Endothelial cell of umbilical vein (primary cell): Measurements from ENCODE around the gene CHMP4B. TPM values are rescaled to one million over a fixed set of nuclear protein-coding genes. Genes with fewer than 3 reads are reported as not detected.

Experiments used
- BruUV-seq: library from RNA; stranded (reverse); fragments of 400-500 nt; replicated peaks from 2 replicates; lab custom pipeline; 2021; lab: Mats Ljungman, UMichigan
- CTCF ChIA-PET: fragments of 300-600, 350-600 bp; sonication (Branson Sonifier 250); formaldehyde crosslinking; loops from one replicate; lab custom pipeline; 2021; ENCODE audit warnings: antibody characterized with exemption, inconsistent platforms; lab: Charles Lee
- POLR2A ChIA-PET: fragments of 300-600, 350-600 bp; sonication (Branson Sonifier 250); formaldehyde crosslinking; loops from one replicate; lab custom pipeline; 2021; ENCODE audit warnings: antibody characterized with exemption, inconsistent platforms; lab: Charles Lee
- DNase-seq: peaks from one replicate; pipeline ENCODE4 v3.0.0-alpha.2; 2011; ENCODE audit warnings: low read depth, low spot score
- FAIRE-seq: peaks from 2 replicates; lab custom pipeline; 2011; peaks lifted over from hg19 to GRCh38; lab: Jason Lieb, UNC
- H2AFZ ChIP-seq: 2 replicates; pipeline ENCODE4 v1.6.0; 2012; ENCODE audit warnings: low read depth, low read length, control low read depth, inconsistent platforms
- H3K27ac ChIP-seq: 2 replicates; pipeline ENCODE4 v1.5.1; 2011; ENCODE audit warnings: low read depth, mild to moderate bottlenecking, control low read depth, low read length, moderate library complexity; ENCODE audit not compliant: insufficient read depth
- H3K27me3 ChIP-seq, 2 experiments: 2 replicates each; pipeline versions ENCODE4 v1.6.0 to v1.6.1; 2011; ENCODE audit warnings: low read length in 2 of 2, mixed read lengths in 1 of 2; ENCODE audit not compliant: control insufficient read depth in 2 of 2, insufficient read depth in 2 of 2
- H3K36me3 ChIP-seq, 2 experiments: 2 replicates in 1 of 2; 3 replicates in 1 of 2; pipeline ENCODE4 v1.5.1; 2011; ENCODE audit warnings: low read length in 2 of 2, mild to moderate bottlenecking in 1 of 2, moderate library complexity in 1 of 2; ENCODE audit not compliant: control insufficient read depth in 2 of 2, insufficient read depth in 2 of 2; ENCODE audit errors: extremely low read depth in 1 of 2
- H3K4me1 ChIP-seq: 3 replicates; pipeline ENCODE4 v1.5.1; 2011; ENCODE audit warnings: mild to moderate bottlenecking, low read length; ENCODE audit not compliant: control insufficient read depth, insufficient read depth; ENCODE audit errors: extremely low read depth
- H3K4me2 ChIP-seq: 2 replicates; pipeline ENCODE4 v1.6.1; 2011; ENCODE audit warnings: low read length, control low read depth, mixed read lengths; ENCODE audit not compliant: insufficient read depth
- H3K4me3 ChIP-seq, 3 experiments: fragments of 200-600 bp in 1 of 3; sonication (generic), shearing (Covaris generic) in 1 of 3; replicated peaks in 1 of 3; 2 replicates each; pipeline ENCODE4 v1.5.1; 2011 to 2016; ENCODE audit warnings: control low read depth in 3 of 3, low read length in 3 of 3, mild to moderate bottlenecking in 2 of 3, inconsistent platforms in 1 of 3, low read depth in 1 of 3, moderate library complexity in 1 of 3; ENCODE audit not compliant: insufficient read depth in 1 of 3
- H3K79me2 ChIP-seq: 2 replicates; pipeline ENCODE4 v1.6.0; 2012; ENCODE audit warnings: low read length, inconsistent platforms; ENCODE audit not compliant: control insufficient read depth, insufficient read depth
- H3K9ac ChIP-seq: replicated peaks from 2 replicates; pipeline ENCODE3; 2011; ENCODE audit warnings: low read length, control low read depth; ENCODE audit not compliant: insufficient read depth; ENCODE audit errors: extremely low read depth
- H3K9me1 ChIP-seq: replicated peaks from 3 replicates; pipeline ENCODE4 v1.6.0; 2011; ENCODE audit warnings: mild to moderate bottlenecking, low read length; ENCODE audit not compliant: control insufficient read depth, insufficient read depth; ENCODE audit errors: extremely low read depth
- H3K9me3 ChIP-seq: replicated peaks from 2 replicates; pipeline ENCODE4 v1.5.1; 2012; ENCODE audit warnings: low read length, inconsistent platforms; ENCODE audit not compliant: control insufficient read depth, insufficient read depth
- H4K20me1 ChIP-seq: replicated peaks from 2 replicates; pipeline ENCODE3; 2011; ENCODE audit warnings: mild to moderate bottlenecking, low read length; ENCODE audit not compliant: control insufficient read depth, insufficient read depth; ENCODE audit errors: extremely low read depth
- CTCF ChIP-seq, 2 donors: IDR thresholded peaks; 1 replicate in 1 of 2; 2 replicates in 1 of 2; pipeline ENCODE4 v1.5.1; 2011; ENCODE audit warnings: low read length in 2 of 2, mild to moderate bottlenecking in 2 of 2, moderate library complexity in 2 of 2, control low read depth in 1 of 2, inconsistent platforms in 1 of 2, low read depth in 1 of 2; ENCODE audit not compliant: insufficient read depth in 1 of 2; ENCODE audit errors: extremely low read depth in 1 of 2
- EZH2 ChIP-seq: IDR thresholded peaks from 2 replicates; pipeline ENCODE4 v1.6.1; 2012; ENCODE audit warnings: borderline replicate concordance, low read depth, mild to moderate bottlenecking, moderate library complexity, low read length, inconsistent platforms; ENCODE audit not compliant: severe bottlenecking
- FOS ChIP-seq: IDR thresholded peaks from 2 replicates; pipeline ENCODE4 v1.6.1; 2011; ENCODE audit warnings: mild to moderate bottlenecking, low read length, moderate library complexity, borderline replicate concordance; ENCODE audit not compliant: insufficient read depth
- GATA2 ChIP-seq: IDR thresholded peaks from 2 replicates; pipeline ENCODE4 v1.7.0; 2011; ENCODE audit warnings: low read depth, mild to moderate bottlenecking, moderate library complexity, mixed read lengths, low read length; ENCODE audit not compliant: insufficient read length, insufficient read depth
- JUN ChIP-seq: IDR thresholded peaks from 2 replicates; pipeline ENCODE4 v1.6.1; 2011; ENCODE audit warnings: borderline replicate concordance, low read depth; ENCODE audit not compliant: insufficient read length, insufficient read depth
- MAX ChIP-seq: IDR thresholded peaks from 2 replicates; pipeline ENCODE4 v1.6.1; 2011; ENCODE audit not compliant: insufficient read depth, insufficient read length
- MYC ChIP-seq: IDR thresholded peaks from one replicate; pipeline ENCODE4 v1.6.1; 2011; ENCODE audit warnings: mild to moderate bottlenecking, low read depth, low read length
- POLR2A ChIP-seq: IDR thresholded peaks from 2 replicates; pipeline ENCODE4 v1.6.1; 2012; ENCODE audit warnings: low read depth, mild to moderate bottlenecking, control low read depth, low read length
- POLR2AphosphoS5 ChIP-seq: IDR thresholded peaks from 2 replicates; pipeline ENCODE4 v1.6.1; 2012; ENCODE audit warnings: low read depth, mild to moderate bottlenecking, control low read depth, low read length, moderate library complexity; ENCODE audit not compliant: insufficient read depth
- dilution Hi-C: fragments of 300-500 bp; cut with MboI; formaldehyde crosslinking; loops from one replicate; pipeline ENCODE4 v1.15.0; 2019; ENCODE audit warnings: low sequenced_read_pairs; ENCODE audit not compliant: extremely low pct_ligation_motif_present
- intact Hi-C: fragments of 100-400 bp; cut with micrococcal nuclease; formaldehyde crosslinking; loops from one replicate; pipeline ENCODE4 v1.10.0; 2022
- polyA plus RNA-seq, 4 experiments: library from polyadenylated mRNA; depleted of rRNA in 3 of 4; stranded (reverse) in 3 of 4; unstranded in 1 of 4; fragments of >200 nt; gene quantifications; 2 replicates each; pipeline versions ENCODE4 v1.2.1 to v1.2.3, GENCODE V29; 2011 to 2012; ENCODE audit warnings: missing spikeins in 1 of 4
- total RNA-seq: library from RNA; stranded (reverse); gene quantifications from 2 replicates; pipeline ENCODE4 v1.2.3, GENCODE V29; 2021

Gene CHMP4B
- total and polyA plus RNA-seq, 2 donors (not counting 3 experiments of a cell fraction or from before 2014, with no cell fraction given): 64.7 to 112 TPM

DNA sequence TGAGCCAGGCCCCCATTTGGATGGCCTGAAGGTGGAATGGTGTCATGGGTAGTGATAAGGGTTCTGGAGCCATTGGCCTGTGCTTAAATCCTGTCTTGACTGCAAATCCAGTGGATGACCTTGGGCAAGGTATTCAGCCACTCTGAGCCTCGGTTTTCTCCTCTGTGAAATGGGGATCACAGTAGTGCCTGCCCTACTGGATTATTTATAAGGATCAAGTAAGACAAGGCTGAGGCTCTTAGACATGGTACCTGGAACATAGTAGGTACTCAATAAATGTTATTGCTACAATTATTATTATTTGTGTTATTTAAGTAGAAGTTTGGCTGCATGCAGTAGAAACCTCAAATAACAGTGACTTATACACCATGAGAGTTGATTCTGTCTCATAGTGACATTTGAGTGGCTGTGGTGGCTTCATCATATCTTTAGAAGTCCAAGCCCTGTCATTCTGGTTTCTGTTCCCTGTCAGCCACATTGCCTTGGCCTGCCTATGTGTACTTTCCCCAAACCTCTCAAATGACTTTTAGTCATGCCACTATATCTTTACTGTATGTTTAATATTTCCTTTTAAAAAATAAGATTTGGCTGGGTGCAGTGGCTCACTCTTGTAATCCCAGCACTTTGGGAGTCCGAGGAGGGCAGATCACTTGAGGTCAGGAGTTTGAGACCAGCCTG is 37.6 kb upstream of the CHMP4B start:
- intact Hi-C loops: no loop called here
- no peaks in the 10 kb centered on the region for H4K20me1 ChIP-seq
- no peaks in the 10 kb centered on the region for H3K79me2 ChIP-seq
- FAIRE-seq: no peak
- DNase-seq: no peak
- TF ChIP-seq MAX (no peak), CTCF (IDR thresholded peaks at IDR 0.05; ENCODE audit: extremely low read depth in 1 of 2, insufficient read depth in 1 of 2, low read depth in 1 of 2, low read length in 2 of 2) (no peak)
- no peaks in the 10 kb centered on the region for H3K9me3 ChIP-seq
- H3K4me3 ChIP-seq: no peak overlapping the region
- no peaks in the 10 kb centered on the region for H3K36me3 ChIP-seq
- no peaks in the 10 kb centered on the region for H3K4me1 ChIP-seq
- ChIA-PET CTCF (no interaction called here), POLR2A (no interaction called here)
- H2AFZ ChIP-seq: no peak overlapping the region
- H3K4me2 ChIP-seq: no peak overlapping the region
- BruUV-seq: no TSS peak
- no peak overlapping the region for H3K27ac ChIP-seq
- H3K9me1 ChIP-seq: no peaks in the 10 kb centered on the region
- dilution Hi-C loops: no loop called here
- H3K27me3 ChIP-seq: no peaks in the 10 kb centered on the region
- H3K9ac ChIP-seq: no peak overlapping the region

DNA sequence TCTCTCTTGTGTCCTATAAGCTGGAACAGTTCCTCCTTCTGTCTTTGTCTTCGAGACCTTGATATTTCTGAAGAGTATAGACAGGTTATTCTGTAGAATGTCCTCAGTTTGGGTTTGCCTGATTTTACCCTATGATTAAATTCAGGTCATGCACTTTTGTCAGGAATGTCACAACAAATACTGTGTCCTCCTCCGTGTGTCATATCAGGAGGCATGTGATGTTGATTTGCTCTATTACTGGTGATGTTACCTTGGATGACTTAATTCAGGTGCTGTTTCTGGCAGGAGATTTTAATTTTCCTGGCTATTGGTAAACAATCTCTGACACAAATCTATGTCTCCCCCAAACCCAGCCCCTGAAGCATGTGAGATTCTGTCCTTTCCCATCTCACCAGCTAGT is 33.3 kb upstream of the CHMP4B start:
- ChIA-PET POLR2A (no interaction called here), CTCF (no interaction called here)
- Histone ChIP-seq H3K79me2 (no peaks in the 10 kb centered on the region), H3K27ac (no peak overlapping the region), H2AFZ (no peak overlapping the region), H3K4me1 (no peaks in the 10 kb centered on the region), H3K9me3 (no peaks in the 10 kb centered on the region), H3K4me2 (no peak overlapping the region), H3K27me3 (no peaks in the 10 kb centered on the region), H3K9me1 (no peaks in the 10 kb centered on the region), H3K9ac (no peak overlapping the region), H3K36me3 (no peaks in the 10 kb centered on the region), H4K20me1 (no peaks in the 10 kb centered on the region), H3K4me3 (no peak overlapping the region)
- FAIRE-seq (no peak), DNase-seq (no peak)
- TF ChIP-seq MAX (no peak), MYC (no peak), EZH2 (no peak), POLR2A (no peak), CTCF (IDR thresholded peaks at IDR 0.05; ENCODE audit: extremely low read depth in 1 of 2, insufficient read depth in 1 of 2, low read depth in 1 of 2, low read length in 2 of 2) (no peak), GATA2 (no peak), FOS (no peak), POLR2AphosphoS5 (no peak), JUN (no peak)
- BruUV-seq: no TSS peak
- dilution Hi-C loops (no loop called here), intact Hi-C loops (no loop called here)
